GM23338 (cell line): ENCODE results near the gene SMOC2. TPM values are rescaled to one million over a fixed set of nuclear protein-coding genes. Genes with fewer than 3 reads are reported as not detected.

Source experiments
- ATAC-seq: fragments of 200-7000 bp; cut with Tn5 transposase; 3 replicates; pipeline ENCODE4 v1.9.1; 2020
- DNase-seq: peaks from one replicate; pipeline ENCODE4 v3.0.0-alpha.2; 2015; ENCODE audit warnings: low spot score
- H2AFZ ChIP-seq: fragments of 200-600 bp; sonication (generic); 2 replicates; pipeline ENCODE4 v1.8.0; 2016; ENCODE audit warnings: antibody characterized with exemption, mild to moderate bottlenecking, moderate library complexity
- H3F3A ChIP-seq: fragments of 200-600 bp; sonication (generic); replicated peaks from 2 replicates; pipeline ENCODE4 v1.8.0; 2017; ENCODE audit warnings: antibody characterized with exemption, mixed run types, low read depth
- H3K27ac ChIP-seq: fragments of 200-600 bp; sonication (generic); 2 replicates; pipeline ENCODE4 v1.6.1; 2016; ENCODE audit warnings: low read depth
- H3K27me3 ChIP-seq: fragments of 200-600 bp; sonication (generic); 2 replicates; pipeline ENCODE4 v1.8.0; 2016; ENCODE audit warnings: mild to moderate bottlenecking, mixed run types, moderate library complexity; ENCODE audit not compliant: insufficient read depth
- H3K36me3 ChIP-seq: fragments of 200-600 bp; sonication (generic); 2 replicates; pipeline ENCODE4 v1.8.0; 2016; ENCODE audit warnings: mild to moderate bottlenecking; ENCODE audit not compliant: insufficient read depth
- H3K4me1 ChIP-seq: fragments of 200-600 bp; sonication (generic); 2 replicates; pipeline ENCODE4 v1.8.0; 2016; ENCODE audit warnings: mild to moderate bottlenecking, moderate library complexity; ENCODE audit not compliant: insufficient read depth
- H3K4me2 ChIP-seq: fragments of 200-600 bp; sonication (generic); 2 replicates; pipeline ENCODE4 v1.7.1; 2017; ENCODE audit warnings: mixed run types
- H3K4me3 ChIP-seq: fragments of 200-600 bp; sonication (generic); 2 replicates; pipeline ENCODE4 v1.6.1; 2016; ENCODE audit warnings: mixed run types
- H3K79me2 ChIP-seq: fragments of 200-600 bp; sonication (generic); replicated peaks from 2 replicates; pipeline ENCODE4 v1.8.0; 2017; ENCODE audit warnings: mild to moderate bottlenecking; ENCODE audit not compliant: insufficient read depth
- H3K9me2 ChIP-seq: fragments of 200-600 bp; sonication (generic); 2 replicates; pipeline ENCODE4 v1.8.0; 2017; ENCODE audit not compliant: insufficient read depth
- H4K20me1 ChIP-seq: fragments of 200-600 bp; sonication (generic); replicated peaks from 2 replicates; pipeline ENCODE4 v1.8.0; 2017; ENCODE audit warnings: mild to moderate bottlenecking; ENCODE audit not compliant: insufficient read depth
- H3K27ac Mint-ChIP-seq: 2 replicates; pipeline ENCODE4 v1.8.0; 2020; ENCODE audit warnings: inconsistent platforms, mild to moderate bottlenecking, moderate library complexity, mixed read lengths
- H3K27me3 Mint-ChIP-seq: 3 replicates; pipeline ENCODE4 v1.8.0; 2022; ENCODE audit warnings: low read depth, mild to moderate bottlenecking, moderate library complexity, mixed read lengths, inconsistent platforms; ENCODE audit not compliant: insufficient read depth, poor library complexity
- H3K36me3 Mint-ChIP-seq: 3 replicates; pipeline ENCODE4 v1.8.0; 2021; ENCODE audit warnings: low read depth, mild to moderate bottlenecking, inconsistent platforms, moderate library complexity, mixed read lengths
- H3K4me1 Mint-ChIP-seq: 3 replicates; pipeline ENCODE4 v1.8.0; 2020; ENCODE audit warnings: mild to moderate bottlenecking, inconsistent platforms, mixed read lengths
- H3K4me3 Mint-ChIP-seq: 3 replicates; pipeline ENCODE4 v1.8.0; 2021; ENCODE audit warnings: moderate library complexity, mild to moderate bottlenecking, inconsistent platforms, mixed read lengths
- H3K9me3 Mint-ChIP-seq: 3 replicates; pipeline ENCODE4 v1.8.0; 2020; ENCODE audit warnings: moderate library complexity, mild to moderate bottlenecking, inconsistent platforms, mixed read lengths
- CREB1 ChIP-seq: fragments of 250-450 bp; sonication (Bioruptor Pico); IDR thresholded peaks from 2 replicates; pipeline ENCODE4 v1.5.0; 2020; ENCODE audit warnings: low read depth, mild to moderate bottlenecking, moderate library complexity
- CTCF ChIP-seq, 2 experiments: fragments of 200-600 bp in 1 of 2; sonication (generic) in 1 of 2; conservative IDR thresholded peaks; 2 replicates each; pipeline versions ENCODE4 v1.5.1 to v1.6.1; 2016 to 2017; ENCODE audit warnings: antibody characterized with exemption in 2 of 2, low read depth in 2 of 2, mild to moderate bottlenecking in 2 of 2, moderate library complexity in 1 of 2
- EZH2 ChIP-seq: fragments of 200-600 bp; sonication (generic); IDR thresholded peaks from one replicate; pipeline ENCODE4 v1.8.0; 2017; ENCODE audit warnings: antibody characterized with exemption, mild to moderate bottlenecking, low read depth; ENCODE audit not compliant: unreplicated experiment
- EZH2phosphoT487 ChIP-seq: fragments of 200-600 bp; sonication (generic); IDR thresholded peaks from one replicate; pipeline ENCODE4 v1.8.1; 2018; ENCODE audit warnings: antibody characterized with exemption; ENCODE audit not compliant: unreplicated experiment
- JUNB ChIP-seq: IDR thresholded peaks from one replicate; pipeline ENCODE4 v1.6.1; 2016; ENCODE audit warnings: antibody characterized with exemption; ENCODE audit not compliant: unreplicated experiment
- NANOG ChIP-seq: IDR thresholded peaks from 2 replicates; pipeline ENCODE4 v1.6.1; 2016; ENCODE audit warnings: antibody characterized with exemption, borderline replicate concordance
- POLR2AphosphoS5 ChIP-seq: IDR thresholded peaks from 2 replicates; pipeline ENCODE4 v1.6.1; 2016; ENCODE audit warnings: antibody characterized with exemption, low read depth
- STAT1 ChIP-seq: IDR thresholded peaks from one replicate; pipeline ENCODE4 v1.6.1; 2016; ENCODE audit warnings: antibody characterized with exemption; ENCODE audit not compliant: unreplicated experiment
- ZNF331 ChIP-seq: fragments of 250-450 bp; sonication (Bioruptor Pico); IDR thresholded peaks from 2 replicates; pipeline ENCODE4 v1.5.0; 2020; ENCODE audit warnings: low read depth, mild to moderate bottlenecking, moderate library complexity
- ZNF462 ChIP-seq: fragments of 250-450 bp; sonication (Bioruptor Pico); IDR thresholded peaks from 2 replicates; pipeline ENCODE4 v1.5.0; 2020; ENCODE audit warnings: mild to moderate bottlenecking, moderate library complexity
- polyA plus RNA-seq: library from polyadenylated mRNA; unstranded; fragments of >200 nt; fragmentation: Nextera tagmentation; extraction: Ambion mirVana; gene quantifications from 2 replicates; pipeline ENCODE4 v1.2.1, GENCODE V29; 2016
- total RNA-seq: library from RNA; depleted of rRNA; stranded (reverse); fragments of >200 nt; shearing (Covaris generic); gene quantifications from 2 replicates; pipeline ENCODE4 v1.2.3, GENCODE V29; 2014
- TF ChIP-seq, protein P1 (sequence below): IDR thresholded peaks from 2 replicates; pipeline ENCODE4 v1.6.1; 2016; ENCODE audit warnings: antibody characterized with exemption
- TF ChIP-seq, protein P2 (sequence below): IDR thresholded peaks from one replicate; pipeline ENCODE4 v1.6.1; 2018; ENCODE audit warnings: antibody characterized with exemption; ENCODE audit not compliant: unreplicated experiment

Gene SMOC2
- total and polyA plus RNA-seq, 2 experiments from 2014 or later, result 4.3 to 6.5 TPM

DNA sequence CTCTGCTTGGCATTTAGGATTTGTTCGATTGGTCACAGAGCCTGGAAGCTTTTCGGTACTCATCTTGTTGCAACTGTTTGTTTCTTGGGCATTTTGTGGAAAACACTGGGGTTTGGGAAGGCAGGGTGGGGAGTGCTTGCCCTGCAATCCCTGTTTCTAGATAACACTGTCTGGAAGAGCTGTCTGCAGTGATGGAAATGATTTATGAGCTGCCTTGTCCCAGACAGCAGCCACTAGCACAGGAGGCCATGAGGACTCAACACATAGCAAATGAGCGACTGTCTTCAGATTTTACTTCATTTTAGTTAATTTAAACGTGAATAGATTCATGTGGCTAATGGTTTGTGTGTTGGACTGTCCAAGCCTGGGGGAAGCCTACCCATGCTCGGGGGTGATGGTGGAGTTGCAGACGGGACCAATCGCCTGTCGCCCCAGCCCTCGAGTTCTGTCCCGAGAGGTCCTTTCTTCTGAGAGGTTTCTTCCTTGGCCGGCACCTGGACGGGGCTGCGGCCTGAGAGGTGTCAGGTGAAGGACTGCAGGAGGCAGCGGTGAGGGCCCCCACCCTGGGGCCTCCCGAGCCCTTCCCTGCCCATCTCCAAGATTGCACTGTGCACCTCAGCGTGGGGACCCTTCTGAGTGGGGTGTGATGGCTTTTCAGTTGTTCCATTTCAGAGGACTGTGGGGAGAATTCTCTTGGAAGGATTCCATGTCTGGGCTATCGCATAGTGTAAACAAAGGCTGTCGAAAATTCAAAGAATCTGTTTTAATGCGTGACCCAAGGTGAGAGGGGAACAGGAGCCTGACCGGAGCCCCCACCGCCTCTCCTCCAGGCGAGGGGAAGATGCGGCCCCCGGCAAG, 55.4 kb downstream of the SMOC2 start:
- H3K36me3 Mint-ChIP-seq, result no peaks in the 10 kb centered on the region
- peak; percentile 17 for DNase-seq
- H3K9me2 ChIP-seq, result no peaks in the 10 kb centered on the region
- no peak overlapping the region for H3K27ac Mint-ChIP-seq
- no peak overlapping the region for H3K27ac ChIP-seq
- no peaks in the 10 kb centered on the region for H3K9me3 Mint-ChIP-seq
- H2AFZ ChIP-seq, result peak overlapping the region; percentile 10; the same call in 1 of the 2 replicates
- no peak overlapping the region for H3K4me3 ChIP-seq
- H3K4me2 ChIP-seq, result no peak overlapping the region
- peak; percentile 74 for ATAC-seq
- H3K27me3 Mint-ChIP-seq, result peaks cover 3% of the 10 kb centered on the region
- H3F3A ChIP-seq, result no peaks in the 10 kb centered on the region
- no peaks in the 10 kb centered on the region for H3K27me3 ChIP-seq
- no peak overlapping the region for H3K4me3 Mint-ChIP-seq
- H3K79me2 ChIP-seq, result no peaks in the 10 kb centered on the region
- no peaks in the 10 kb centered on the region for H4K20me1 ChIP-seq
- peaks cover 22% of the 10 kb centered on the region for H3K4me1 Mint-ChIP-seq
- TF ChIP-seq CTCF (conservative IDR thresholded peaks at IDR 0.05; ENCODE audit: low read depth in 2 of 2) (no peak), STAT1 (no peak), ZNF331 (no peak), ZNF462 (CRISPR knock-in tag) (no peak), POLR2AphosphoS5 (no peak), EZH2 (no peak), CREB1 (no peak), JUNB (no peak), NANOG (no peak), EZH2phosphoT487 (no peak)
- TF ChIP-seq, protein P1, sequence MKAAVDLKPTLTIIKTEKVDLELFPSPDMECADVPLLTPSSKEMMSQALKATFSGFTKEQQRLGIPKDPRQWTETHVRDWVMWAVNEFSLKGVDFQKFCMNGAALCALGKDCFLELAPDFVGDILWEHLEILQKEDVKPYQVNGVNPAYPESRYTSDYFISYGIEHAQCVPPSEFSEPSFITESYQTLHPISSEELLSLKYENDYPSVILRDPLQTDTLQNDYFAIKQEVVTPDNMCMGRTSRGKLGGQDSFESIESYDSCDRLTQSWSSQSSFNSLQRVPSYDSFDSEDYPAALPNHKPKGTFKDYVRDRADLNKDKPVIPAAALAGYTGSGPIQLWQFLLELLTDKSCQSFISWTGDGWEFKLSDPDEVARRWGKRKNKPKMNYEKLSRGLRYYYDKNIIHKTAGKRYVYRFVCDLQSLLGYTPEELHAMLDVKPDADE, result no peak
- TF ChIP-seq, protein P2, sequence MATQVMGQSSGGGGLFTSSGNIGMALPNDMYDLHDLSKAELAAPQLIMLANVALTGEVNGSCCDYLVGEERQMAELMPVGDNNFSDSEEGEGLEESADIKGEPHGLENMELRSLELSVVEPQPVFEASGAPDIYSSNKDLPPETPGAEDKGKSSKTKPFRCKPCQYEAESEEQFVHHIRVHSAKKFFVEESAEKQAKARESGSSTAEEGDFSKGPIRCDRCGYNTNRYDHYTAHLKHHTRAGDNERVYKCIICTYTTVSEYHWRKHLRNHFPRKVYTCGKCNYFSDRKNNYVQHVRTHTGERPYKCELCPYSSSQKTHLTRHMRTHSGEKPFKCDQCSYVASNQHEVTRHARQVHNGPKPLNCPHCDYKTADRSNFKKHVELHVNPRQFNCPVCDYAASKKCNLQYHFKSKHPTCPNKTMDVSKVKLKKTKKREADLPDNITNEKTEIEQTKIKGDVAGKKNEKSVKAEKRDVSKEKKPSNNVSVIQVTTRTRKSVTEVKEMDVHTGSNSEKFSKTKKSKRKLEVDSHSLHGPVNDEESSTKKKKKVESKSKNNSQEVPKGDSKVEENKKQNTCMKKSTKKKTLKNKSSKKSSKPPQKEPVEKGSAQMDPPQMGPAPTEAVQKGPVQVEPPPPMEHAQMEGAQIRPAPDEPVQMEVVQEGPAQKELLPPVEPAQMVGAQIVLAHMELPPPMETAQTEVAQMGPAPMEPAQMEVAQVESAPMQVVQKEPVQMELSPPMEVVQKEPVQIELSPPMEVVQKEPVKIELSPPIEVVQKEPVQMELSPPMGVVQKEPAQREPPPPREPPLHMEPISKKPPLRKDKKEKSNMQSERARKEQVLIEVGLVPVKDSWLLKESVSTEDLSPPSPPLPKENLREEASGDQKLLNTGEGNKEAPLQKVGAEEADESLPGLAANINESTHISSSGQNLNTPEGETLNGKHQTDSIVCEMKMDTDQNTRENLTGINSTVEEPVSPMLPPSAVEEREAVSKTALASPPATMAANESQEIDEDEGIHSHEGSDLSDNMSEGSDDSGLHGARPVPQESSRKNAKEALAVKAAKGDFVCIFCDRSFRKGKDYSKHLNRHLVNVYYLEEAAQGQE, result no peak
- H3K4me1 ChIP-seq, result peaks cover 4% of the 10 kb centered on the region; the same call in 1 of the 2 replicates
- H3K36me3 ChIP-seq, result no peaks in the 10 kb centered on the region
